Raji (cell line): Measurements from ENCODE around the gene ARHGEF11.

Experiments
- POLR2A ChIP-seq: IDR thresholded peaks from 2 replicates; pipeline ENCODE4 v1.6.1; 2011; ENCODE audit warnings: low read depth, low read length, control low read depth; ENCODE audit not compliant: insufficient read depth

The ARHGEF11 gene

GRCh38 chr1:156923670-156924477, 121.7 kb downstream of the ARHGEF11 start:
- no peak for TF ChIP-seq POLR2A

DNA sequence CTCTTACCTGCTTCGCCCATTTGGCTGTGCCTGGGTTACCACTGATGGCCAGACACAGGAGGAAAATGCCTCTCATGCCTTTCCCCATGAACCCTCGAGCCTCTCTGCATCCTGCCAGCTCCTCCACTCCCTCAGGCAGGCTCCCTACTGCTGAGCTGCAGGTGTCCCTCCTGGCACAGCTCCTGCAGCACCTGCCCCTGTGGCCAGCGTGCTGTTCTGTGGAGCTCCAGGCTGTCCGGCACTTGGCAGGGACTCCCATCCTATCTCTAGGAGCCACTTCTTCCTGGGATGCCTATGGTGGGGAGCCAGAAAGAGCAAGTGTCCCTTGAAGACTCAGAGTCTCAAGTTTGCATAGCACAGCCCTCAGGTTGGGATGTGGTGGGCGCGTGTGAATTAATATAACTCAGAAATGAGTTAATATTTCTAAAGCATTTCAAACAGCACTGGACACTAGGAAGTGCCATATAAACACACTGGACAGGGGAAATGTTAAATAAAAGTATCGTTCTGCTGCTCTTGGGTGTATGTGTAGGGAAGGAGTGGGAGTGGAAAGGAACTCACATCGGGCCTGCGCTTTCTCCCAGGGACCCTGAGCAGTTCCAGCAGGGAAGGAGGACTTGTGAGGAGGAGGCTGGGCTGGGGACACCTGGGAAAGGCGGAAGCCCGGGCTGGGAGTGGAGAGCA, 122.4 kb downstream of the ARHGEF11 start:
- TF ChIP-seq POLR2A: no peak

DNA sequence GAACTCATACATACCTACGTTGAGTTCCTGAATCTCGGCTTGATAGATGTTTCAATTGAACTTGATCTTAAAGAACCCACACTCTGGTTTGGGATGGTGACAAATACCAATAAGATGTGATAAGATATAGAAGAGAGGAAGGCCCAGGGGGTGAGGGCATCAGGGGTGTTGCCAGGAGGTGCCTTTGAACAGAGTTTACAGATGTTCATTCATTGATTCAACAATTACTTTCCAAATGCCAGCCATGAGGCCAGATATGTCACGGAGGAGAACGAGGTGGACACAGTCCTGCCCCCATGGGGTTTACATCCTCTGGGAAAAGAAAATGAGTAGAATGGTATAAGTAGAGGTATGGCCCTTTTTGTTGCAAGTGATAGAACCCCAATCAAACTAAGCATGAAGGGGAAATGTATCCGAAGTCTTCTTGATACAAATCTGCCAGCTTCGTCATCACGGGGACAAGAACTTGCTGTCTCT, 124.5 kb downstream of the ARHGEF11 start:
- no peak for TF ChIP-seq POLR2A

- no peak for TF ChIP-seq POLR2A
Observed at GRCh38 chr1:156920233-156921052, 125.1 kb downstream of the ARHGEF11 start, which contains the start of gene LRRC71. LRRC71 (plus strand) TSS chr1:156920632; CDS start chr1:156920804, 172 bp downstream.

DNA sequence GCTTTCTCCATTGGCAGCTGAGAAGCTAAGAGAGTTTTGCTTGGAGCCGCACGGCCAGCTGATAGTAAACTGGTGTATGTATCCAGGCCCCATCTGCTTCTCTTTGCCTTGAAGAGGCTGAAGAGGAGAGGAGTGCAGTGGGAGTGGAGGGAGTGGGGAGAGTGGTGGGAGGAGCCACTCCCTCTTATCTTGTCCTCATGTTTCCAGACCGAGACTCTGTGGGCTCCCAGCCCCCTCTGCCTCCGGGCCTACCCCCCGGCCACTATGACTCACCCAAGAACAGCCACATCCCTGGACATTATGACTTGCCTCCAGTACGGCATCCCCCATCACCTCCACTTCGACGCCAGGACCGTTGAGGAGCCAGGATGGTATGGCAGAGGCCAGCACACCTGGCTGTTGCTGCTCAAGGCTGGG, 131.1 kb downstream of the ARHGEF11 start:
- no peak for TF ChIP-seq POLR2A

DNA sequence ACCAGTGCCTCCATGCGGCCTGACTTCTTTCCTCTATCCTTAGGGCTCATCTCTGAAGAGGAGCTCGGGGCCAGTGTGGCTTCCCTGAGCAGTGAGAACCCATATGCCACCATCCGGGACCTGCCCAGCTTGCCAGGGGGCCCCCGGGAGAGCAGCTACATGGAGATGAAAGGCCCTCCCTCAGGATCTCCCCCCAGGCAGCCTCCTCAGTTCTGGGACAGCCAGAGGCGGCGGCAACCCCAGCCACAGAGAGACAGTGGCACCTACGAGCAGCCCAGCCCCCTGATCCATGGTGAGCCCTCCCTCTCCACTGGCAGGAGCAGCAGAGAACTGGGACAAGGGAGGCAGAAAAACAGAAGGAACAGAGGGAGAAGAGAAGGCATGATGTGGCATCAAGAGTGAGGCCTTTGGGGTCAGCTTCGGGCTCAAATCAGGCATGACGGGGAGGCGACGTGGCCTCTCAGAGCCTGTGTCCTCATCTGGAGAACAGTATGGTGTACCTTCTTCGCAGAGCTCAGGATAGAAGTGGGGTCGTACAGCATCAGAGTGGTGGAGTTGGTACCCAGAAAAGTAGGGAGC, 131.6 kb downstream of the ARHGEF11 start:
- no peak for TF ChIP-seq POLR2A

DNA sequence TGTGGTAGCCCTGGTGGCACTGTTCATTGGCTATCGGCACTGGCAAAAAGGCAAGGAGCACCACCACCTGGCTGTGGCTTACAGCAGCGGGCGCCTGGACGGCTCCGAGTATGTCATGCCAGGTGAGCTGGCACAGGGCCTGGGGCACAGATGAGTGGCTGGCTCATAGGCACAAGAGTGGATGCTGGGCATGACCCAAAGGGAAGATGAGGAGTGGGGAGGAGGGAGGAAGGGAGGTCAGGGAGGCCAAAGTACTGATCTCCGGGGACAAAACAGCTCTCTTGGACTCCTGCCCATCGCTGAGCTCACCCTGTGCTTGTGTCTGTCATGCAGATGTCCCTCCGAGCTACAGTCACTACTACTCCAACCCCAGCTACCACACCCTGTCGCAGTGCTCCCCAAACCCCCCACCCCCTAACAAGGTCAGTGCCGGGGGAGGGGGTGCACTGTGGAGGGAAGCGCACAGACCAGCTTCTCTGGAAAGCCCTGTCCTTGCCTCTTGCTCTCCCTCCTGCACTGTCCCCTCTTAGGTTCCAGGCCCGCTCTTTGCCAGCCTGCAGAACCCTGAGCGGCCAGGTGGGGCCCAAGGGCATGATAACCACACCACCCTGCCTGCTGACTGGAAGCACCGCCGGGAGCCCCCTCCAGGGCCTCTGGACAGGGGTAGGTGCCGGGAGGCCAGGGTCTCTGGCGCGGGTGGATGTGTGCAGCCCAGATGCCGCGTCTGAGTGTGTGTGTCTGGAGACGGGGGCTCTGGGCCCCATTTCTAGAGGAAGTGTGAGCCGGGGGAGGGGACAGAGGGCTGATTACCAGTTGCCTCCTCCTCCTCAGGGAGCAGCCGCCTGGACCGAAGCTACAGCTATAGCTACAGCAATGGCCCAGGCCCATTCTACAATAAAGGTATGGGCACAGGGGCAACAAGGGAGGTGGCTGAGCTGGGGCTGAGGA, 132.4 kb downstream of the ARHGEF11 start:
- TF ChIP-seq POLR2A: no peak

- no peak for TF ChIP-seq POLR2A
Observed at GRCh38 chr1:156912310-156912709, 133.2 kb downstream of the ARHGEF11 start.

DNA sequence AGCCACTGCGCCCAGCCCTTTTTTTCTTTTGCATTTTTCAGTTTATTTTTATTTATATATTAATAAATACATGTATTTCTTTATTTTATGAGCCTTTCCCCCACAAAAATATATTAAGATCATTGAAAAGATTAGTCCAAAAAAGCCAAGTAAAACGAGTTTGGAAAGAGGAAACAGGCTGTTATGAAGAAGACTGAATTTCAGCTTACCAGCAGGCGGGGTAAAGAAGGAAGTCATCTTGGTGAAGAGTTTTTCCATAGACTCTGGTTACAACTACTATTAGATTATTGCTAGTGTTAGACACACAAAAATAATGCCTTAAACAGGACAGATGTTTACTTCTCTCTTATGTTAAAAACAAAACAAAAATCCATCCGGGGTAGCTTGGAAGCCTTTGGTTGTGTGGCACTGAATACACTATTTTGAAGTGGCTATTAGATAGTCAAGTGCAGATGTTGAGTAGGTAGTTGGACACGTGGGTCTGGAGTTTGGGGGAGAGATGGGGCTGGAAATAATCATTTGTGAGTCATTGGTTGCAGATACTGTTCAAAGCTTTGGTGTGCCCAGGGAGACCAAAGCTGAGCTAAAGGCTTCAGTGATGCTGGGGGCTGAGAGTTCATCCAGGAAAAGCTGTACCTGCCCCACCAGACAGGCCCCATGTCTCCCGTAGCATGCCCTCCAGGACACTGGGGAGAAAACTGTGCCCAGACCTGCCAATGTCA, 133.8 kb downstream of the ARHGEF11 start:
- no peak for TF ChIP-seq POLR2A

DNA sequence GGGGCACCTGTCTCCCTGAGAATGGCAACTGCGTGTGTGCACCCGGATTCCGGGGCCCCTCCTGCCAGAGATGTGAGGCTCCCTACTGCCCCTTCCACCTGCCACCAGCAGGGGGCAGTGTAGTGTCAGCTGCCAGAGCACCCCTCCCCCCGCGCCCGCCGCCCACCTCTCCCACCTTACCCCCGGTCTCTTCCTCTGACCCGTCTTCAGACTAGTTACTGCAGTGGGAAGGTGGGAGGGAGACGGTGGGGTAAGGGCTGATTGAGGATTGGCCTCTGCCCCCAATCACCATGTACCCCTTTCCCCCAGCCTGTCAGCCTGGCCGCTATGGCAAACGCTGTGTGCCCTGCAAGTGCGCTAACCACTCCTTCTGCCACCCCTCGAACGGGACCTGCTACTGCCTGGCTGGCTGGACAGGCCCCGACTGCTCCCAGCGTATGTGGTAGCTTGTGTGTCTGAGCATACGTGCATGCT, 135.2 kb downstream of the ARHGEF11 start:
- no peak for TF ChIP-seq POLR2A

DNA sequence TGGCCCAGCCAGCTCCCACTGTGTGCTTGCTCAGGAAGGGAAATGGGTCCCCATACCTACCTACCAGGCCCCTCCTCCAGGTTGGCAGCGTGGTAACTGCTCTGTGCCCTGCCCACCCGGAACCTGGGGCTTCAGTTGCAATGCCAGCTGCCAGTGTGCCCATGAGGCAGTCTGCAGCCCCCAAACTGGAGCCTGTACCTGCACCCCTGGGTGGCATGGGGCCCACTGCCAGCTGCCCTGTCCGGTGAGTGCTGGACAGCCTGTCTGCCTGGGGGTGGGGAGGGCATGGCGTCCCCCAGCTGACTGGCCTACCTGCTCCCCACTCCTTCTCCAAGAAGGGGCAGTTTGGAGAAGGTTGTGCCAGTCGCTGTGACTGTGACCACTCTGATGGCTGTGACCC, 135.9 kb downstream of the ARHGEF11 start:
- no peak for TF ChIP-seq POLR2A

DNA sequence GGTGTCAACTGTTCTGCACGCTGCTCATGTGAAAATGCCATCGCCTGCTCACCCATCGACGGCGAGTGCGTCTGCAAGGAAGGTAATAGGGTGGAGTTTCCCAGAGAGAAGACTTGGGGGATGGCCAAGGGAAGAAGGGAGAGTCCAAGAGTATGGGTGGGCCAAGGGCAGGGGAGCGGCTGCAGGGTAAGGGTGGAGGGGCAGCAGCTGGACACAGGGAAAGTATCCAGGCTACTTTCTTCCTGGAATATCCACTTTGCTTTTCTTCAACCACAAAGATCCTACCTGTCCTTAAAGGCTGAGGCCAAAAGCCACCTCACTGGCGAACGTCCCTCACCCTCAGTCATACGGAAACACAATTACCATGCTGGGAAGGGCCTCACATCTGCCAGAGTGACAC, 136.6 kb downstream of the ARHGEF11 start:
- TF ChIP-seq POLR2A: no peak

DNA sequence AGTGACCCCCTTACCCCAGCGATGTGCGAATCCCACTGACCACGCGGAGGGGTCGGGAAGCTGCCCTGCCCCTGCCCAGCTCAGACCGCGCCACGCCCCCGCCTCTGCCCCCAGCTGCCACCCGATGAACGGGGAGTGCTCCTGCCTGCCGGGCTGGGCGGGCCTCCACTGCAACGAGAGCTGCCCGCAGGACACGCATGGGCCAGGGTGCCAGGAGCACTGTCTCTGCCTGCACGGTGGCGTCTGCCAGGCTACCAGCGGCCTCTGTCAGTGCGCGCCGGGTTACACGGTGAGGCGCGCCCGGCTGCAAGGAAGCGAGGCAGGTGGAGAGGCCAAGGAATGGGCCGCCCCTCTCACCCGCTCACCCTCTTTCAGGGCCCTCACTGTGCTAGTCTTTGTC, 137.0 kb downstream of the ARHGEF11 start:
- no peak for TF ChIP-seq POLR2A
